Measurements from ENCODE around the gene E2F6. TPM values are rescaled to one million over a fixed set of nuclear protein-coding genes. Genes with fewer than 3 reads are reported as not detected.
"Not testable (repeated sequence)": the region's sequence is repeated elsewhere in the genome, so short reads cannot be mapped to it uniquely, and the experiment has no call there.

E2F6 gene
- total RNA-seq, 2 donors from 2014 or later: 6.6 TPM

- Histone ChIP-seq H3K27ac (peak overlapping the region; percentile 65), H3K36me3 (no peaks in the 10 kb centered on the region), H3K9ac (ENCODE audit: low read depth in 2 of 2, low read length in 2 of 2) (peak overlapping the region in 1 of 2 donors; percentile 61), H3K4me3 (no peak overlapping the region), H3K9me3 (no peaks in the 10 kb centered on the region), H3K27me3 (no peaks in the 10 kb centered on the region), H3K4me1 (peaks cover 20% of the 10 kb centered on the region)
- intact Hi-C loops (cut with DNase I): loop anchor here (10.0 kb wide), 1 partner anchor 62 kb away; the partner anchor contains the start of gene ROCK2
- DNase-seq: no peak
- no peak for TF ChIP-seq CTCF (IDR thresholded peaks at IDR 0.05)
Measured at GRCh38 chr2:11406267-11406957, 59.5 kb downstream of the E2F6 start.

GRCh38 chr2:11405599-11406266, 60.2 kb downstream of the E2F6 start:
- H3K4me3 ChIP-seq: no peak overlapping the region
- H3K4me1 ChIP-seq: peaks cover 18% of the 10 kb centered on the region
- H3K9me3 ChIP-seq: no peaks in the 10 kb centered on the region
- peak; percentile 92 for DNase-seq
- H3K36me3 ChIP-seq: no peaks in the 10 kb centered on the region
- H3K9ac ChIP-seq (ENCODE audit: low read depth in 2 of 2, low read length in 2 of 2): peak overlapping the region in 1 of 2 donors; percentile 61
- H3K27ac ChIP-seq: peak overlapping the region; percentile 65
- intact Hi-C loops (cut with DNase I): loop anchor here (10.0 kb wide), 1 partner anchor 61 kb away; the partner anchor contains the start of gene ROCK2
- TF ChIP-seq CTCF (IDR thresholded peaks at IDR 0.05): no peak
- no peaks in the 10 kb centered on the region for H3K27me3 ChIP-seq

- intact Hi-C loops (cut with DNase I): loop anchor here (10.0 kb wide), 1 partner anchor 60 kb away; the partner anchor contains the start of gene ROCK2
- peak overlapping the region; percentile 65 for H3K27ac ChIP-seq
- peak overlapping the region in 1 of 2 donors; percentile 55 for H3K9ac ChIP-seq (ENCODE audit: low read depth in 2 of 2, low read length in 2 of 2)
- not testable (repeated sequence) for DNase-seq, H3K36me3 ChIP-seq, H3K27me3 ChIP-seq, H3K9me3 ChIP-seq, H3K4me3 ChIP-seq
- H3K4me1 ChIP-seq: peaks cover 18% of the 10 kb centered on the region
Measured at GRCh38 chr2:11405074-11405406, 60.9 kb downstream of the E2F6 start.

- H3K36me3 ChIP-seq: no peaks in the 10 kb centered on the region
- H3K27ac ChIP-seq: peak overlapping the region; percentile 65
- intact Hi-C loops (cut with DNase I): loop anchor here (10.0 kb wide), 1 partner anchor 60 kb away; the partner anchor contains the start of gene ROCK2
- DNase-seq: no peak
- H3K4me1 ChIP-seq: peaks cover 18% of the 10 kb centered on the region
- no peak overlapping the region for H3K4me3 ChIP-seq
- no peaks in the 10 kb centered on the region for H3K27me3 ChIP-seq
- no peaks in the 10 kb centered on the region for H3K9me3 ChIP-seq
- TF ChIP-seq CTCF (IDR thresholded peaks at IDR 0.05): no peak
- H3K9ac ChIP-seq (ENCODE audit: low read depth in 2 of 2, low read length in 2 of 2): peak overlapping the region in 1 of 2 donors; percentile 55
Measured at GRCh38 chr2:11404376-11405073, 61.4 kb downstream of the E2F6 start.

GRCh38 chr2:11402436-11402835, 63.5 kb downstream of the E2F6 start:
- no peak for TF ChIP-seq CTCF (IDR thresholded peaks at IDR 0.05)
- Histone ChIP-seq H3K27me3 (no peaks in the 10 kb centered on the region), H3K27ac (no peak overlapping the region), H3K9me3 (no peaks in the 10 kb centered on the region), H3K4me1 (peaks cover 18% of the 10 kb centered on the region), H3K4me3 (no peak overlapping the region), H3K9ac (ENCODE audit: low read depth in 2 of 2, low read length in 2 of 2) (no peak overlapping the region), H3K36me3 (no peaks in the 10 kb centered on the region)
- no peak for DNase-seq
- intact Hi-C loops (cut with DNase I): loop anchor here (10.0 kb wide), 1 partner anchor 58 kb away; the partner anchor contains the start of gene ROCK2

Data from colonic mucosa (tissue), 4 donors.